ENCODE data around the gene BICDL1. TPM values are rescaled to one million over a fixed set of nuclear protein-coding genes. Genes with fewer than 3 reads are reported as not detected.

BICDL1 gene
- total RNA-seq, 1 donor from 2014 or later: 40.1 TPM

DNA sequence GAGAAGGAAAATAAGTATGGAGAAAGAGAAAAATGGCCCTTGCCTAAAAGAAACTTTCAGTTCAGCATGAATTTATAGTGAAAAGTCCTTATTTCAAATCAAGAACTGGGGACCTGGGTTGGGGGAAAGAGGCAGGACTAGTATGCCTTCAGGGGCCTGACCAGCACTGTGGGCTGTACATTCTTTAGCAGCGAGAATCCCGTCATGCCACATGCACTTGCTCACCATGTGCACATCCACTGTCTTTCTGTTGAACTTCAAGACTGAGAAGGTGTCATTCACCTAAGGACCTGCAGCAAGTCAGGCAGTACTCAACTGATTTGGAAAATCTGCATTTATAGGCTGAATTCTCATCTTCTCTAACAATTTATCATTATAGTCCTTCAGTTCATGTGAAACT, 77.3 kb downstream of the BICDL1 start:
- Mint-ChIP-seq H3K27ac (peak overlapping the region; percentile 95), H3K36me3 (no peaks in the 10 kb centered on the region), H3K4me1 (peaks cover 64% of the 10 kb centered on the region), H3K9me3 (no peaks in the 10 kb centered on the region), H3K4me3 (peak overlapping the region; percentile 63), H3K27me3 (ENCODE audit: low read depth) (no peaks in the 10 kb centered on the region)
- no peak for DNase-seq (ENCODE audit: low spot score in 2 of 2, unreplicated experiment in 2 of 2)
- TF ChIP-seq, protein P1, sequence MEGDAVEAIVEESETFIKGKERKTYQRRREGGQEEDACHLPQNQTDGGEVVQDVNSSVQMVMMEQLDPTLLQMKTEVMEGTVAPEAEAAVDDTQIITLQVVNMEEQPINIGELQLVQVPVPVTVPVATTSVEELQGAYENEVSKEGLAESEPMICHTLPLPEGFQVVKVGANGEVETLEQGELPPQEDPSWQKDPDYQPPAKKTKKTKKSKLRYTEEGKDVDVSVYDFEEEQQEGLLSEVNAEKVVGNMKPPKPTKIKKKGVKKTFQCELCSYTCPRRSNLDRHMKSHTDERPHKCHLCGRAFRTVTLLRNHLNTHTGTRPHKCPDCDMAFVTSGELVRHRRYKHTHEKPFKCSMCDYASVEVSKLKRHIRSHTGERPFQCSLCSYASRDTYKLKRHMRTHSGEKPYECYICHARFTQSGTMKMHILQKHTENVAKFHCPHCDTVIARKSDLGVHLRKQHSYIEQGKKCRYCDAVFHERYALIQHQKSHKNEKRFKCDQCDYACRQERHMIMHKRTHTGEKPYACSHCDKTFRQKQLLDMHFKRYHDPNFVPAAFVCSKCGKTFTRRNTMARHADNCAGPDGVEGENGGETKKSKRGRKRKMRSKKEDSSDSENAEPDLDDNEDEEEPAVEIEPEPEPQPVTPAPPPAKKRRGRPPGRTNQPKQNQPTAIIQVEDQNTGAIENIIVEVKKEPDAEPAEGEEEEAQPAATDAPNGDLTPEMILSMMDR (IDR thresholded peaks at IDR 0.05; ENCODE audit: unreplicated experiment): no peak

DNA sequence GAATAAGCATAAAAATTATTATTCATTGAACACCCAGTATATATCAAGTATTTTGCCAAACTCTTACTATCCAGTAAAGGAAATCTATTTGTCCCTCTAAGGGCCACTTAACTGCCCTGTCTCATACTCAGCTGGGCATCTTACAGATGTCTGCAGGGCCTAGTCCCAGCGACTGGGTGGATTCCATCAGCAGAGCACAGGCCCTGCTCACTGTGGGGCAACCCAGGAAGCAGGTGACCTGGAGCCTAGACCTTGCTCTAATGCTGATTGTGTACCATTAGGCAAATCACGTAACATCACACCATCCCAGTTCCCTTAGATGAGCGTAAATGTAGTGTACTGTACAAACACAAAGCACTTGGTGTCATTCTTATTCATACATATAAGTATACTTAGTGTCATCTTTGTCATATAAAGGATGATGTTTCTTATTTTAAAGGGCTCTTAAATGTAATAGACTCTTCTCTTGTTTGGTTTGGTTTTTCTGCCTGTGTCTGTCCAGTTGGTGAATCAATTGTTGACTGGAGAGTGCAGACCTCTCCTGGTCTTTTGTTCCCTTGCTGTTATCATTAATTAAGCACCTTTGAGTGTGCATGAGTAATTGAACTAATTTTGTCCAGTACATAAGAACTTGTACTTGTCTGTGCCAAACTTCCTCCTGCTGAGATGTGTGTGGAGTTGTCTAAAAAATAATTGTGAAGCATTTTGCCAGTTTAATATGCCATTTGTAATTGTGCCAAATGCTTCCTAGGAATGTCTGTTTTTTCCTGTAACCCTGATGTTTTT, 78.2 kb downstream of the BICDL1 start:
- TF ChIP-seq, protein P1 (IDR thresholded peaks at IDR 0.05; ENCODE audit: unreplicated experiment): no peak
- no peaks in the 10 kb centered on the region for H3K9me3 Mint-ChIP-seq
- no peaks in the 10 kb centered on the region for H3K36me3 Mint-ChIP-seq
- H3K27me3 Mint-ChIP-seq (ENCODE audit: low read depth): no peaks in the 10 kb centered on the region
- peak overlapping the region; percentile 95 for H3K27ac Mint-ChIP-seq
- DNase-seq (ENCODE audit: low spot score in 2 of 2, unreplicated experiment in 2 of 2): no peak
- peaks cover 60% of the 10 kb centered on the region for H3K4me1 Mint-ChIP-seq
- H3K4me3 Mint-ChIP-seq: peak overlapping the region; percentile 63

DNA sequence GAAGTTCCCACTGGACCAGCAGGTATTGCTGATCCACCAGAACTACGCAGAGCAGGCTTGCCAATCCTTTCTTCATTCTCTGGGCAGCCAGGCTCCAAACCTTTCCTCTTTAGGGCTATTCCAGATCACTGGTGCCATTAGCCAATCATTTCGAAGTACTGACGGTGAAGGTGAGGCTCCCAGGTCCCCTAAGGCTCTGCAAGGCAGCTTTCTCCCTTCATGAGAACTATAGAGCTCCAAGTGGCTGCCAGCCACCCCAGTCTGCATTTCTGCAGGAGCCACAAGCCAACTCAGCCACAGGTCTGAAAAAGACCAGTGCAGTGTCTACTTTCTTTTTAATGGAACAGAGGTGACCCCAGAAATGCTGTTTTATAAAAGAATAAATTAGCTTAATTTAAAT, 78.9 kb downstream of the BICDL1 start:
- Mint-ChIP-seq H3K4me1 (peaks cover 56% of the 10 kb centered on the region), H3K4me3 (peak overlapping the region; percentile 14), H3K36me3 (no peaks in the 10 kb centered on the region), H3K27me3 (ENCODE audit: low read depth) (no peaks in the 10 kb centered on the region), H3K9me3 (no peaks in the 10 kb centered on the region), H3K27ac (peak overlapping the region; percentile 39)
- no peak for DNase-seq (ENCODE audit: low spot score in 2 of 2, unreplicated experiment in 2 of 2)
- TF ChIP-seq, protein P1 (IDR thresholded peaks at IDR 0.05; ENCODE audit: unreplicated experiment): no peak

DNA sequence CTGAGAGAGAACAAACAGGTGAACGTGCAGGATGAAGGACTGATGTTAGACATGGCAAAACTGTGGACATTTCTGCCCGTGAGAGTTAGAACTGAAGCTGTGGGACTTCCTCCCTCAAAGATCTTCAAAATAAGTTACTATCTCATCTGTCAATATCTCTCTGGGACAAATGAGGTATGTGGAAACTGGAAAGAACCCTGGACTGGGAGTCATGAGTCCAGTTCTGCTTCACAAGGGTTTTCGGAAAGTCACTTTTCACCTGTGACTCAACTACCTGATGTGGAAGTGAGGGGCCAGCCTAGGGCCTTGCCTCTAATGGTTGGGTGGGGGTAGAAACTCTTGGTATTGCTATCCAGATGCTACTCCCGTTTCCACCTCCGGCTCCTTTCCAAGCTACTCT, 80.2 kb downstream of the BICDL1 start:
- H3K27ac Mint-ChIP-seq: no peak overlapping the region
- TF ChIP-seq, protein P1 (IDR thresholded peaks at IDR 0.05; ENCODE audit: unreplicated experiment): no peak
- H3K4me3 Mint-ChIP-seq: no peak overlapping the region
- no peaks in the 10 kb centered on the region for H3K9me3 Mint-ChIP-seq
- H3K4me1 Mint-ChIP-seq: peaks cover 44% of the 10 kb centered on the region
- no peaks in the 10 kb centered on the region for H3K27me3 Mint-ChIP-seq (ENCODE audit: low read depth)
- no peak for DNase-seq (ENCODE audit: low spot score in 2 of 2, unreplicated experiment in 2 of 2)
- H3K36me3 Mint-ChIP-seq: peaks cover 3% of the 10 kb centered on the region

DNA sequence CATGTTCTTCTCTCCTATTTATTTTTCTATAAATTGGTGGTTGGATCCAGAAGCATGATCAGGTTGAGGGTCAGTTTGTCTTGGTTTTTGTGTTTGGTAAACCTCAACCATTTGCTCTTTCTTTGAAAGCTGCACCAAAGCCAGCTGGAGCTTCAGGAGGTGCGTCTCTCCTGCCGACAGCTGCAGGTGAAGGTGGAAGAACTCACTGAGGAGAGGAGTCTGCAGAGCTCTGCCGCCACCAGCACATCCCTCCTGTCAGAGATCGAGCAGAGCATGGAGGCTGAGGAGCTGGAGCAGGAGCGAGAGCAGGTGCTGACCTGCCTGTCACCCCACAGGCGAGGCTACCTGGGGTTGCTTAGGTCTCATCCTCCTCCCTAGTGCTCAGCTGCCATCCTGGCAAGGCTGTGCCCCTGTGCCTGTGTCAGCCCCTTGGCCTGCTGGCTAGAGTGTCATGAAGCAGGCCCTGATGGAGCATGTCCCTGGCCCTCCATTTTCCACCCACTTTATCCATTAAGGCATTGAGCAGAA, 82.5 kb downstream of the BICDL1 start:
- Mint-ChIP-seq H3K4me1 (peaks cover 21% of the 10 kb centered on the region), H3K9me3 (no peaks in the 10 kb centered on the region), H3K27me3 (ENCODE audit: low read depth) (no peaks in the 10 kb centered on the region), H3K36me3 (peaks cover 5% of the 10 kb centered on the region), H3K27ac (no peak overlapping the region), H3K4me3 (no peak overlapping the region)
- DNase-seq (ENCODE audit: low spot score in 2 of 2, unreplicated experiment in 2 of 2): no peak
- TF ChIP-seq, protein P1 (IDR thresholded peaks at IDR 0.05; ENCODE audit: unreplicated experiment): no peak

All from mesothelial cell of epicardium (in vitro differentiated cells).